ENCODE results near the gene TAL1.

DNA sequence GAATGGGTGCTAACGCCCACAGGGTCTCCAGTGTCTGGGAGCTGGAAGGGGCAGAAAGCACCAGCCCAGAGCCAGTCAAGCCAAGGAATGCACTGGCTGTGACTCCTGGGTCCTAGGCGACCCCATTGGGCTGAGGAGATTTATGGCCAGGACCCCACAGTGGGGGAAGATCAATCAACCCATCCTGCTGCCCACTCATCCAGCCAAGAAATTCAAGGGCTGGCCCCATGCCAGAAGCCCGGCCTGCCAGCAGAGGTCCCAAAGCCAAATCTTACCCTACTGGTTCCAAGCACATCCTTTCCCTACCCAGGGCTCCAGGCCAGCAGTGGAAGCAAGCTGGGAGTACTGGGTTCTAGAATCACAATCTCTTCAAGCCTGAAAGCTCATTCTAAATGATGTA, 35.4 kb downstream of the TAL1 start:
- TF ChIP-seq, protein P1, sequence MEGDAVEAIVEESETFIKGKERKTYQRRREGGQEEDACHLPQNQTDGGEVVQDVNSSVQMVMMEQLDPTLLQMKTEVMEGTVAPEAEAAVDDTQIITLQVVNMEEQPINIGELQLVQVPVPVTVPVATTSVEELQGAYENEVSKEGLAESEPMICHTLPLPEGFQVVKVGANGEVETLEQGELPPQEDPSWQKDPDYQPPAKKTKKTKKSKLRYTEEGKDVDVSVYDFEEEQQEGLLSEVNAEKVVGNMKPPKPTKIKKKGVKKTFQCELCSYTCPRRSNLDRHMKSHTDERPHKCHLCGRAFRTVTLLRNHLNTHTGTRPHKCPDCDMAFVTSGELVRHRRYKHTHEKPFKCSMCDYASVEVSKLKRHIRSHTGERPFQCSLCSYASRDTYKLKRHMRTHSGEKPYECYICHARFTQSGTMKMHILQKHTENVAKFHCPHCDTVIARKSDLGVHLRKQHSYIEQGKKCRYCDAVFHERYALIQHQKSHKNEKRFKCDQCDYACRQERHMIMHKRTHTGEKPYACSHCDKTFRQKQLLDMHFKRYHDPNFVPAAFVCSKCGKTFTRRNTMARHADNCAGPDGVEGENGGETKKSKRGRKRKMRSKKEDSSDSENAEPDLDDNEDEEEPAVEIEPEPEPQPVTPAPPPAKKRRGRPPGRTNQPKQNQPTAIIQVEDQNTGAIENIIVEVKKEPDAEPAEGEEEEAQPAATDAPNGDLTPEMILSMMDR (IDR thresholded peaks at IDR 0.05) = no peak
- TF ChIP-seq POLR2A (IDR thresholded peaks at IDR 0.05) = no peak

Data from gastroesophageal sphincter (tissue), 3 donors.